Transverse colon (tissue), 4 donors: ENCODE measurements around the gene CTCF. TPM values are rescaled to one million over a fixed set of nuclear protein-coding genes. Genes with fewer than 3 reads are reported as not detected.

Experiments
- DNase-seq: peaks from one replicate; pipeline ENCODE4 v3.0.0-alpha.2; 2019
- H3K27ac ChIP-seq, 4 donors: fragments of 200-600 bp; sonication (generic); 2 replicates each; pipeline ENCODE4 v1.5.1; 2016 to 2018; ENCODE audit warnings: inconsistent platforms in 4 of 4
- H3K27me3 ChIP-seq: fragments of 200-600 bp; sonication (generic); 2 replicates; pipeline ENCODE4 v1.5.1; 2017; ENCODE audit warnings: inconsistent platforms
- H3K36me3 ChIP-seq, 4 donors: fragments of 200-600 bp; sonication (generic); 2 replicates each; pipeline ENCODE4 v1.5.1; 2017 to 2019; ENCODE audit warnings: inconsistent platforms in 4 of 4
- H3K4me1 ChIP-seq, 4 donors: fragments of 200-600 bp; sonication (generic); 2 replicates each; pipeline ENCODE4 v1.5.1; 2017 to 2020; ENCODE audit warnings: inconsistent platforms in 4 of 4
- H3K4me3 ChIP-seq, 4 donors: fragments of 200-600 bp; sonication (generic); 1 replicate in 1 of 4; 2 replicates in 3 of 4; pipeline versions ENCODE4 v1.5.1 to v1.6.1; 2017 to 2019; ENCODE audit warnings: inconsistent platforms in 4 of 4
- H3K9me3 ChIP-seq, 2 donors: fragments of 200-600 bp; sonication (generic); 2 replicates each; pipeline ENCODE4 v1.5.1; 2017 to 2019; ENCODE audit warnings: inconsistent platforms in 2 of 2
- EP300 ChIP-seq: sonication (generic); formaldehyde crosslinking; IDR thresholded peaks from one replicate; pipeline ENCODE4 v1.6.1; 2017; ENCODE audit warnings: antibody characterized with exemption, low read depth
- POLR2A ChIP-seq: fragments of 450-650 bp; IDR thresholded peaks from one replicate; pipeline ENCODE4 v1.6.1; 2016; ENCODE audit warnings: antibody characterized with exemption, mild to moderate bottlenecking, moderate library complexity
- POLR2AphosphoS5 ChIP-seq, 3 donors: sonication (generic); formaldehyde crosslinking; IDR thresholded peaks; one replicate each; pipeline ENCODE4 v1.6.1; 2016; ENCODE audit warnings: antibody characterized with exemption in 3 of 3
- WGBS, 2 donors: methylation state at CpG; one replicate each; pipeline ENCODE4 v1.1.5; 2018; ENCODE audit warnings: low coverage in 1 of 2; 5-methylcytosine and 5-hydroxymethylcytosine counted together
- in situ Hi-C, 4 donors: fragments of 200-750 bp; cut with MboI; loops; one replicate each; pipeline versions ENCODE4 v1.15.0 to v1.15.1; 2017; ENCODE audit warnings: low sequenced_read_pairs in 3 of 4, low pct_ligation_motif_present in 1 of 4, low pct_unique_long_range_greater_than_20kb in 1 of 4
- intact Hi-C: fragments of 100-400 bp; cut with DNase I; formaldehyde crosslinking; loops from one replicate; pipeline ENCODE4 v1.15.1; 2023; ENCODE audit warnings: low total_unique reads
- total RNA-seq, 4 donors: library from RNA; depleted of rRNA; stranded (reverse); fragments of >200 nt; gene quantifications; one replicate each; pipeline ENCODE4 v1.1.0, GENCODE V29; 2016
- TF ChIP-seq, protein P1 (sequence below), 5 experiments: fragments of 200-600 bp in 3 of 5; fragments of 450-650 bp in 2 of 5; sonication (generic) in 3 of 5; IDR thresholded peaks; 1 replicate in 2 of 5; 2 replicates in 3 of 5; pipeline ENCODE4 v1.5.1; 2016 to 2017; ENCODE audit warnings: antibody characterized with exemption in 5 of 5, inconsistent platforms in 3 of 5, mild to moderate bottlenecking in 2 of 5, moderate library complexity in 1 of 5

The CTCF gene
- total RNA-seq, 4 donors from 2014 or later = 40.0 to 46.8 (median 41.9) TPM

DNA sequence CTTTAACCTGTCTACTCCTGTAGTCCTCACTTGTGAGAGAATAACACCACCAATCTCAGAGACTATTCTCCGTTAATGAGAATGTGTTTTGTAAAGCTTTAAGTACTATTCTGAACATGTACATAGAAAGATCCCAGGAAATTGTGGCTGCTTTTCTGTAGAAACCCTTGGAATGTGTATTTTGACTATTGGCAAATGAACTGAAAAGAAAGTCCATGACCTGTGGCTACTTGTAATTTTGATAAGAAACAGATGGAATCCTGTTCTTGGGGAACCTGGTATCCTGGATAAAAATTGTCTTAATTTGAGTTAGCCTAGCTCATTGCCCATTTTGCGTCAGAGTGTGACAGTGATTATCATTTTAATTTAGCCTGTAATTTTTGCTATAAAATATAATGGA, 9.1 kb downstream of the CTCF start:
- peaks cover 0 to 6% (median 0%) of the 10 kb centered on the region in 4 donors for H3K4me1 ChIP-seq
- intact Hi-C loops (no loop called here), in situ Hi-C loops (loop anchor here in 3 of 4 donors (10.0 to 25.0 kb wide), 2 partner anchors 63 to 91 kb away; partner anchors contain the start of genes ACD (in 2 of the 3), C16orf86 (in 2 of the 3), ENKD1 (in 2 of the 3) and PARD6A (in 2 of the 3))
- TF ChIP-seq EP300 (no peak), POLR2A (no peak), POLR2AphosphoS5 (IDR thresholded peaks at IDR 0.05) (no peak)
- TF ChIP-seq, protein P1, sequence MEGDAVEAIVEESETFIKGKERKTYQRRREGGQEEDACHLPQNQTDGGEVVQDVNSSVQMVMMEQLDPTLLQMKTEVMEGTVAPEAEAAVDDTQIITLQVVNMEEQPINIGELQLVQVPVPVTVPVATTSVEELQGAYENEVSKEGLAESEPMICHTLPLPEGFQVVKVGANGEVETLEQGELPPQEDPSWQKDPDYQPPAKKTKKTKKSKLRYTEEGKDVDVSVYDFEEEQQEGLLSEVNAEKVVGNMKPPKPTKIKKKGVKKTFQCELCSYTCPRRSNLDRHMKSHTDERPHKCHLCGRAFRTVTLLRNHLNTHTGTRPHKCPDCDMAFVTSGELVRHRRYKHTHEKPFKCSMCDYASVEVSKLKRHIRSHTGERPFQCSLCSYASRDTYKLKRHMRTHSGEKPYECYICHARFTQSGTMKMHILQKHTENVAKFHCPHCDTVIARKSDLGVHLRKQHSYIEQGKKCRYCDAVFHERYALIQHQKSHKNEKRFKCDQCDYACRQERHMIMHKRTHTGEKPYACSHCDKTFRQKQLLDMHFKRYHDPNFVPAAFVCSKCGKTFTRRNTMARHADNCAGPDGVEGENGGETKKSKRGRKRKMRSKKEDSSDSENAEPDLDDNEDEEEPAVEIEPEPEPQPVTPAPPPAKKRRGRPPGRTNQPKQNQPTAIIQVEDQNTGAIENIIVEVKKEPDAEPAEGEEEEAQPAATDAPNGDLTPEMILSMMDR (IDR thresholded peaks at IDR 0.05) = no peak
- no peak for DNase-seq
- peak overlapping the region in 1 of 4 donors; percentile 25 for H3K27ac ChIP-seq
- H3K4me3 ChIP-seq = no peak overlapping the region
- no peaks in the 10 kb centered on the region for H3K27me3 ChIP-seq
- H3K9me3 ChIP-seq = no peaks in the 10 kb centered on the region
- 69 to 84% methylated on average over 2 of the region's 2 CpGs for WGBS, 2 donors
- peaks cover 0 to 13% (median 6%) of the 10 kb centered on the region in 4 donors for H3K36me3 ChIP-seq

DNA sequence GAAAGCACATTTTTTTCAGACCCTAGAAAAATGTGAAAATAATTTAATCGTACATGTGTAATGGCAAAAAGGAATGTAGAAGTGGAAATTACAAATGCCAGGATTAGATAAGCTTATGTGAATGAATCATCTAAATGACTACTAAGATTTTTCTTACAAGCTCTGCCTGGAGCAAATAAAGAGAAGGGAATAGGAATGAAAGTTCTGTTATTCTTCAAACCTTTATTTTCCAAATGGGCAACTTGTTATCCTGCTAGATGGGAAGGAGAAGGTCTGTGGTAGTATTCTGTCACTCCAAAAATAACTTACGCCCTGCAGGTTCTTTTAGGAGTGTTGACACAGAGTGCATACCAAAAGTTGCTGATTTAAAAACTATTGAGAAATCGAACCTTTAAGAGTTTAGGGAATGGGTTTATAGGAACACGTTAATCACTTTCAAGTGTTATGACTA, 9.7 kb downstream of the CTCF start:
- intact Hi-C loops (no loop called here), in situ Hi-C loops (loop anchor here in 3 of 4 donors (10.0 to 25.0 kb wide), 2 partner anchors 63 to 90 kb away; partner anchors contain the start of genes ACD (in 2 of the 3), C16orf86 (in 2 of the 3), ENKD1 (in 2 of the 3) and PARD6A (in 2 of the 3))
- peaks cover 0 to 13% (median 6%) of the 10 kb centered on the region in 4 donors for H3K36me3 ChIP-seq
- no peak for DNase-seq
- TF ChIP-seq EP300 (no peak), POLR2AphosphoS5 (IDR thresholded peaks at IDR 0.05) (no peak), POLR2A (no peak)
- TF ChIP-seq, protein P1 (IDR thresholded peaks at IDR 0.05) = no peak
- no peaks in the 10 kb centered on the region for H3K27me3 ChIP-seq
- no peaks in the 10 kb centered on the region for H3K9me3 ChIP-seq
- no peak overlapping the region for H3K27ac ChIP-seq
- WGBS, 2 donors = 58 to 78% methylated on average over 3 to 4 of the region's 4 CpGs
- peaks cover 0 to under 1% (median 0%) of the 10 kb centered on the region in 4 donors for H3K4me1 ChIP-seq
- H3K4me3 ChIP-seq = no peak overlapping the region

DNA sequence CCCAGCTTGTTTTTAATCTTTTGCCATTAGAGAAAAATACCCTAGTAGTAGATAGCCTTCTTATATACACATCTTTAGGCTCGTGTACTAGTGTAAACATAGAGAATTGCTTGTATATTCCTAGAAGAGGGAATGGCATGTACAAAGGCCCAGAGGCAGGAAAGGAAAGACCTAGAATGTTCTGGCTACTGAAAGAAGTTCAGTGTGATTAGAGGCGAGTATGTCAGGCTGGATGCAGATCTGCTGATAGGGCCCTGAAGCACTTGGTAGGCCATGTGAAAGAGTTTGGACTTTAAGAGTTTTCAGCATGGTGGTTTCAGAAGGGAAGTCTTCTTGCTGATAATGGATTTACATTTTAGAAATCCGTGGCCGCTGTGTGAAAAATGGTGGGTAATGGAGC, 17.4 kb downstream of the CTCF start:
- Histone ChIP-seq H3K4me3 (no peak overlapping the region), H3K27ac (no peak overlapping the region), H3K9me3 (no peaks in the 10 kb centered on the region), H3K4me1 (no peaks in the 10 kb centered on the region), H3K36me3 (no peaks in the 10 kb centered on the region), H3K27me3 (no peaks in the 10 kb centered on the region)
- intact Hi-C loops = no loop called here
- TF ChIP-seq, protein P1 (IDR thresholded peaks at IDR 0.05) = no peak
- TF ChIP-seq POLR2A = no peak
- TF ChIP-seq POLR2AphosphoS5 (IDR thresholded peaks at IDR 0.05) = no peak
- no peak for TF ChIP-seq EP300
- no peak for DNase-seq
- in situ Hi-C loops = loop anchor here in 1 of 4 donors (10.0 kb wide), 1 partner anchor 55 kb away; no protein-coding TSS in a partner anchor
- 73 to 86% methylated on average over 4 of the region's 4 CpGs for WGBS, 2 donors

DNA sequence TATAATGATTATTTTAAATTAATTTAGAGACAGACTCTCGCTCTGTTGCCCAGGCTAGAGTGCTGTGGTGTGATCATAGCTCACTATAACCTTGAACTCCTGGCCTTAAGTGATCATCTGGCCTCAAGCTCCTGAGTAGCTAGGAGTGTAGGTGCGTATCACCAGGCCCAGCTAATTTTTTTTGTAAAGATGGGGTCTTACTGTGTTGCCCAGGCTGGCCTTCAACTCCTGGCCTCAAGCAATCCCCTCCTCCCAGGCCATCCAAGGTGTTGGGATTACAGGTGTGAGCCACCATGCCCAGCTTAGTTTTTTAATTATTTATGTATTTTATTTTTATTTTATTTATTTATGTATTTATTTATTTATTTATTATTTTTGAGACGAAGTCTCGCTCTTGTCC, 17.9 kb downstream of the CTCF start:
- H3K4me3 ChIP-seq = no peak overlapping the region
- in situ Hi-C loops (no loop called here), intact Hi-C loops (no loop called here)
- H3K4me1 ChIP-seq = no peaks in the 10 kb centered on the region
- H3K27ac ChIP-seq = no peak overlapping the region
- WGBS, 2 donors = 97 to 100% methylated on average over 2 to 4 of the region's 4 CpGs
- no peaks in the 10 kb centered on the region for H3K9me3 ChIP-seq
- no peak for DNase-seq
- H3K27me3 ChIP-seq = no peaks in the 10 kb centered on the region
- TF ChIP-seq POLR2AphosphoS5 (IDR thresholded peaks at IDR 0.05) = no peak
- TF ChIP-seq, protein P1 (IDR thresholded peaks at IDR 0.05) = no peak
- TF ChIP-seq EP300 = no peak
- no peak for TF ChIP-seq POLR2A
- H3K36me3 ChIP-seq = no peaks in the 10 kb centered on the region
